ENCODE results near the gene ACTR8. TPM values are rescaled to one million over a fixed set of nuclear protein-coding genes. Genes with fewer than 3 reads are reported as not detected.
A peak's percentile ranks its signal among the peaks of the same experiment; 100 is the strongest.

ACTR8 gene
- polyA plus RNA-seq, 3 donors = 36.5 to 44.0 (median 41.9) TPM

DNA sequence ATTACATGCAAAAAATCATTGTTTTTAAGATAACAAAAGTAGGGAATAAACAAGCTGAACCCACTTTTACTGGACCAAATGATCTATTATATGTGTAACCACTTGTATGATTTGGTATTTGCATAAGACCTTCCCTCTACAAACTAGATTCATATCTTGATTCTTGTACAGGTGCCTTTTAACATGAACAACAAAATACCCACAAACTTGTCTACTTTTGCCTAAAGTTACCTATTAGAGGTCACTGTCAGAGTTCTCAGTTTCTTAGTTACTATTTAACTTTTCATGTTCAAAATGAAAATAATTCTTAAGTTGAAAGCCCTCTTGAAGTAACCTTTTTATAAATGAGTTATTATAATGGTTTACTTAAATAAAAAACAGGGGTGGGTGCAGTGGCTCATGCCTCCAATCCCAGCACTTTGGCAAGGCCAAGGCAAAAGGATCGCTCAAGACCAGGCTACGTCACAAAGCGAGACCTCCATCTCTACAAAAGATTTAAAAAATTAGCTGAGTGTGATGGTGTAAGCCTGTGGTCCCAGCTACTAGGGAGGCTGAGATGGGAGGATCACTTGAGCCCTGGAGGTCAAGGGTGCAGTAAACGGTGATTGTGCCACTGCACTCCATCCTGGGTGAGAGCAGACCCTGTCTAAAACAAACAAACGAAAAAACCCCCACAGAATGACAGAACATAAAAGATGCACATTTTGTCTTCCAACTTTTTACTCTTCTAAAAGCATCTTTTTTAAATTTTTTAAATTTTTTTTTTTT lies 16.0 kb downstream of the ACTR8 start:
- DNase-seq (ENCODE audit: low read depth in 3 of 3, low spot score in 2 of 3) = no peak

DNA sequence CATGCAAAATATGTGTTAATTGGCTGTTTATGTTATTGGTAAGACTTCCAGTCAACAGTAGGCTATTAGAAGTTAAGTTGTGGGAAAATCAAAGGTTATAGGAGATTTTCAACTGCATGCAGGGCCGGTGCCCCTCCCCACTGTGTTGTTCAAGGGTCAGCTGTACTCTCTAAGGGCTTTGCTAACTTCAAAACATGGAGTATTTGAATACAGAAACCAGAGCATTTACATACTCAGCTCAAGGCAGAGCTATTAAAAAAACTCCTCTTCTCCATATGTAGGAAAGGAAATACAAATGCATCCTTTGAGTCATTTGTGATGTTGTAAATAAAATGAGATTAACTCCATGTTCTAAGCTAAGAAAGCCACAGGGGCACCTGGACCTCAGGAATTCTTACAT lies 18.8 kb downstream of the ACTR8 start:
- no peak for DNase-seq (ENCODE audit: low read depth in 3 of 3, low spot score in 2 of 3)

DNA sequence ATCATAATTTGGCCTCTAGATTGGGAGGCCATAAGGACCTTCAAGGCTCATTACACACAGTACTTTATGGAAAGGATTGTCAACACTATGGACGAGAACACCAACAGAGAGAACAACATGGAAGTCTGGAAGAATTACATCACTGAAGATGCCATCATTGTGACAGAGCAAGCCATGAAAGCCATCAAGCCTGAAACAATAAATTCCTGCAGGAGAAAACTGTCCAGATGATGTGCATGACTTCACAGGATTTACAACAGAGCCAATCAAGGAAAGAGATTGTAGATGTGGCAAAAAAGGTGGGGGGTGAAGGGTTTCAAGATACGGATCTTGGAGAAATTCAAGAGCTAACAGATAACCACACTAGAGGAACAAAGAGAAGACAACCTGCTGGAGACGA lies 19.7 kb downstream of the ACTR8 start:
- DNase-seq (ENCODE audit: low read depth in 3 of 3, low spot score in 2 of 3) = no peak

DNA sequence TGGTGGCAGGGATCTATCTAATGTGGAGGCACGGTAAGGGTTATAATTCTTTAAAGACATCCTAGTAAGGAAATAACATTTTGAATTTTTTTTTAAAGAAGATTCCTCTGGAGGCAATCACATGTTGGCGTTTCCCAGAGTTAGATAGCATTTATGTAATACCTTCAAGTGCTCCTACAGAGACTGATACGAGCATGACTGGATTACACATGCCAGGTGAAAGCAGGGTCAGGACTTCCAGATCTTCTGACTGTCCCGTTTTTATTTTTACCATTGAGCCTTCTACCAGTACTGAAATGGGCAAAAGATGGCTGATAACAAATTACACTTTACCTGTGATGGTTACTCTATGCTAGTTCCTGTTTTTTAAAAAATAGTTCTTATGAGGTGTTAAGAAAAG lies 21.8 kb downstream of the ACTR8 start:
- DNase-seq (ENCODE audit: low read depth in 3 of 3, low spot score in 2 of 3) = no peak

DNA sequence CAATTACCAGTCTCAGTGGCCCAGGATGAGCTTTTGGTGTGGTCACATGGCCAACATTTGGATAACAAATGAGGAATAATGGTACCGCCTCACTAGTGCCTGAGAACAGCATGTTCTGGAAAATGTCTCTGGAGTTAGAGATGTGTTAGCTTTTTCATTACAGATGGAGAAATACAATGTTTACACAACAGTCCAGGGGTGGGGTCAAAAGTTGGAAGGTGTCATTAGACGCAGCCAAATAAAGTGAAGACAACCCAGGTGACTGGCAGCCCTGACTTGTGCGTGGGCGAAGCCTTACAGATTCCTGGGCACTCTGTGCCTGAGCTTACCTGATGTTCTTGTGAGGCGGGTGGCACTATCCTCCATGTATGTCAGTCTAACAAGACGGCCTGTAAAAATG lies 22.8 kb downstream of the ACTR8 start:
- no peak for DNase-seq (ENCODE audit: low read depth in 3 of 3, low spot score in 2 of 3)

DNA sequence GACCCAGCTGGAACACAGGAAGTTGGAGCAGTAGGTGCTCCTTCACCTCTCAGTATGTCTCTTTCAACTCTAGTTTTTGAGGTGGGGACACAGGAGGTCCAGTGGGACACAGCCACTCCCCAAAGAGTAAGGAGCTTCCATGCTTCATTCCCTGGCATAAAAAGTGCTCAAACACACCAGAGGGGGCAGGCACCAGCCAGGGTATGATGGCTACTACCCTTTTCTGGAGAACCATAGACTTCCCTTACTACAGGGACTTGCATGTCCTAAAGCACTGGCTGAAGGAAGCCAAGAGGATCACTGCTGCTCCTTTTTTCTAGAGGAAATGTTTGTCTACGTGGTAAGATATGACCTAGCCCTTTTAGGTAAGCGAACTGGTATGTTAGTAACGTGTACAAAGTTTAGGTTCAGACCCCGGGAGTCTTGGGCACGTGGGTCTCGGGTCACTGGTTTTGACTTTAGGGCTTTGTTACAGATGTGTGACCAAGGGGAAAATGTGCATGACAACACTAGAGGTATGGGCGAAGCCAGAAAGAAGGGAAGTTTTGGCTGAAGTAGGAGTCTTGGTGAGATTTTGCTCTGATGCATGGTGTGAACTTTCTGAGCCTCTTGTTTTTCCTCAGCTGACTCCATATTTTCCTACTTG lies 23.7 kb downstream of the ACTR8 start:
- DNase-seq (ENCODE audit: low read depth in 3 of 3, low spot score in 2 of 3) = no peak

DNA sequence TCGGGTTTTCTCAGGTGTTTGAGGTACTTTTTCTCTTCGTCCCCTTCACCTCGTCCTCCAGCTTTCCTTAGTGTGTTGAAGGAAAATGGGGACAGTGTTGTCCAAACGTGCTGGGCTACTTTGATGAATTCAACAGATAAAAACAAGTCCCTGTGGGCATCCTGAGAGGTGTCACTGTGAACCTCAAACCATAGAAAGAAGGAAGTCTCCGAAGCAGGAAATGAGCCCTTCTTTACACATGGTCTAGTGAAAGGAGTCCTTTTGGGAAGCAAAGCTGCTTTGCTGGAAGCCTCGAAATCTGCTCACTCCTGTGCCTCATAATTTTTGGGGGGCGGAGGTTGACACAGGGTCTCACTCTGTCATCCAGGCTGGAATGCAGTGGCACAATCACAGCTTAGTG lies 25.0 kb downstream of the ACTR8 start:
- DNase-seq (ENCODE audit: low read depth in 3 of 3, low spot score in 2 of 3) = no peak

DNA sequence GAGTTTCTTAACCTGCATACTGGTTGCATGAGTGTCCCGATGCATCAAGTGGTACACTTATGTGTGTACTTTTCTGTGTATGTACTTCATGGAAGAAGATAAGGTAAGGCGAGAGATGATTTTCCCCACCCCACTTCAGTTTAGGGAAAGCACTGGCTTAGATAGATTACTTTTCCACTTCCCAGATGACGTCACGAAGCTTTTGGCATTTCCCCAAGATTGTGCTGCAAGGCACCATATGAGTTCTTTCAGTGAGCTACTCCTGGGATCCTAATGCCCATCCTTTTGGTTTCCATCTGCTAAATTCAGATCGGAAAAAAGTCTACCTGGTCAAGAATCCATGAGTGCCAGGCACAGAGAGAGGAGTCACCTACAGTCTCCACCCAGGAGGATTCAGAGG lies 31.1 kb downstream of the ACTR8 start:
- DNase-seq (ENCODE audit: low read depth in 3 of 3, low spot score in 2 of 3) = peak in 1 of 3 donors; percentile 12

DNA sequence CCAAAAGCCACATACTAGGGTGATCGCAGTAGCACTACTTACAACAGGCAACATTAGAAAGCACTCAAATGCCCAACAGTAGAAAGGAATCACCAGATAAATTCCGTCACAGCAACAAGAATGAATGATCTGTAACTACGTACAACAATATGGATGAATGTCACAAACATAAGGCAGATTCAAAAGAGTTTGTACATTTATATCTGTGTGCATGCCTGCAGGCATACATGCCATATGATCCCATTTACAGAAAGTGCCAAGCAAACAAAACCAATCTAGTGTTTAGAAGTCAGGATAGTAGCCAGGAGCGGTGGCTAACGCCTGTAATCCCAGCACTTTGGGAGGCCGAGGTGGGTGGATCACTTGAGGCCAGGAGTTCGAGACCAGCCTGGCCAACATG lies 32.0 kb downstream of the ACTR8 start:
- DNase-seq (ENCODE audit: low read depth in 3 of 3, low spot score in 2 of 3) = no peak

DNA sequence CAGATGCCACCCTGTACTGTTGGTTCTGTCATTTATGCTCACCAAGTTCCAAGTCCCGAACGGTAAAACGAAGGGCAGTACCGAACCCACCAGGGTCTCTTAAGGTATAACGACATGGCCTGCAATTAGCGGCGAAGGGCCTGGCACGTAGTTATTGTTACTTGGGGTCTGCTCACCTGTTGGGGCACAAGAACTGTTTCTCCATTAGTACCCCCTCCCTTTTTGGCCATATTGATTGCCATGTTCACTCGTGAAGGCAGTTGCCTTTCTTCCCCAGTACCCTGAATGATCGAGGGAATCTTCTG lies 35.1 kb downstream of the ACTR8 start:
- DNase-seq (ENCODE audit: low read depth in 3 of 3, low spot score in 2 of 3) = no peak

DNA sequence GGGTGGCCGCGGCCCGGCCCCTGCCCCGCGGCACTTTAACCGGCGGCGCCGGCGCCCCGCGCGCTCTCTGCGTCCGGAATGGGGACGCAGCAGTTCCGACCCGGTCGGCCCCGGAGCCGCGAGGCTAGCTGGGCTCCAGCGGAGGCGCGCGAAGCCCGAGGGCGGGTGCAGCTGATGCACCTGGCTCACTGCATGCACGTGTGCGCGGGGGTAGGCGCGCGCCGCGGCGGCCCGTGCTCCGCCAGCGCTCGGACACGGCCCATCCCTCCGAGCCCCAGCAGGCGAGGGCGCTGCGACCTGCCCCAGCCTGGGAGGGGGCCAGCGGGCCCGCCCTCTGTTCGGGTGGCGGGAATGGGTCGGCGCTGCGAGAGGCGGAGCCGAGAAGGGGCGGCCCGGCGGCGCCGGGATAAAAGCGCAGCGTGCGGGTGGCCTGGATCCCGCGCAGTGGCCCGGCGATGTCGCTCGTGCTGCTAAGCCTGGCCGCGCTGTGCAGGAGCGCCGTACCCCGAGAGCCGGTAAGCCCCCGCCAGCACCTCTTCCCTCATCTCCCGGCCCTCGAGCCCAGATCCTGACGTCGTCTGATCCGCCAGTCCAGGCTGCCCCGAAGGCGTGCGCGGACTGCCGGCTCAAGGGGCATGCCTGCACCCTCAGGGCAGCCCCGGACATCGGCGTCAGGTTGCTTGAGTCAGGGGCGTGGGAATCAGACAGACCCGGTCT lies 35.7 kb downstream of the ACTR8 start, which contains the start of the genes CHDH and IL17RB:
CHDH (minus strand) TSS at position 286 of the 717 bp plus-strand sequence. CDS start 22,411 bp downstream, outside the sequence.
IL17RB (plus strand) TSS at position 435 of the 717 bp plus-strand sequence; CDS start at position 456, 21 bp downstream.
- DNase-seq (ENCODE audit: low read depth in 3 of 3, low spot score in 2 of 3) = peak in 1 of 3 donors; percentile 27

DNA sequence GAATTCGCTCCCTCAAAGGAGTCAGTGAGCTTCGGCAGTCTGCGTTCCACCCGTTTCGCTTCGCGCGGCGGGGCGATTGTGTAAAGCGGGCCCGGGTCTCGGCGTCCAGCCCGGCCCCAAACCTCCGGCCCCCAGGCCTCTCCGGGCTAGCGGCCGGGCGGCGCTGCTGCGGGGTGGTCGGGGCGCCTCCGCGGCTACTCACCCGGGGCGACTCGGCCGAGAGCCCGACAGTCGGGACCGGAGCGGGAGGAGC lies 36.1 kb downstream of the ACTR8 start:
- DNase-seq (ENCODE audit: low read depth in 3 of 3, low spot score in 2 of 3) = no peak

DNA sequence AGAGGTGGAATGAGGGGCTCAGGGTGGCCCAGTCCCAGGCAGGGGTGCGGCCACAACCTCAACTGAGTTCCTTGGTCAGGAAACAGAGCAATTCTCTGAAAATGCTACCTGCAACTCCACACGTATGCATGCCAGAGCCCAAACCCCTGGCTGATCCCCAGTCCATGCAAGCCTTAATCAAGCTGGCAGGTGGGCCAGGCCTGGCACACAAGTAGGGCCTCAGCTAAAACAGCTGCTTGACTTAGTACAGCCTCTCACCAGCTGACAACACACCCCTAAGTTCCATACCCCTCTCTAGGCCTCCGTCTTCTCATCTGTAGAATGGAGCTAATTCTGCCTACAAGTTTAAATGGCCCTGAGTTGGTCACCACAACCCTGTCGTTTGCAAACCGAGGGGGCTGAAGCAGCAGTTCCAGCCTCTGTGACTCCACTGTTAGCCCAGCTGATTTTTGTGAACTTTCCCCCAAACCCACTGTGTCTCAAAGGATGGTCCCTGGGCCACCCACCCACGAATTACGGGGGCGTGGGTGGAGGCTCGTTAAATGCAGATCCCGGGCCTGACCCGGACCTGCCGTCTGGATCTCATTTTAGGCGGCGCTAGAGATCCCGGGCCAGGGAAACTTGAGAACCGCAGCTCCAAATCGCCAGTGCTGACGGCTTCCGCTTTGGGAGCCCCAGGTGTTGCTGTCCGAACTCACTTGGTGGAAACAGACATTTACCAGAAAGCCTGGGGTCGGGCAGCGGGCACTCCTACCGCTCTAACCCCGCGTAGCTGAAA lies 36.7 kb downstream of the ACTR8 start:
- peak in 2 of 3 donors; percentile 56 to 57 for DNase-seq (ENCODE audit: low read depth in 3 of 3, low spot score in 2 of 3)

DNA sequence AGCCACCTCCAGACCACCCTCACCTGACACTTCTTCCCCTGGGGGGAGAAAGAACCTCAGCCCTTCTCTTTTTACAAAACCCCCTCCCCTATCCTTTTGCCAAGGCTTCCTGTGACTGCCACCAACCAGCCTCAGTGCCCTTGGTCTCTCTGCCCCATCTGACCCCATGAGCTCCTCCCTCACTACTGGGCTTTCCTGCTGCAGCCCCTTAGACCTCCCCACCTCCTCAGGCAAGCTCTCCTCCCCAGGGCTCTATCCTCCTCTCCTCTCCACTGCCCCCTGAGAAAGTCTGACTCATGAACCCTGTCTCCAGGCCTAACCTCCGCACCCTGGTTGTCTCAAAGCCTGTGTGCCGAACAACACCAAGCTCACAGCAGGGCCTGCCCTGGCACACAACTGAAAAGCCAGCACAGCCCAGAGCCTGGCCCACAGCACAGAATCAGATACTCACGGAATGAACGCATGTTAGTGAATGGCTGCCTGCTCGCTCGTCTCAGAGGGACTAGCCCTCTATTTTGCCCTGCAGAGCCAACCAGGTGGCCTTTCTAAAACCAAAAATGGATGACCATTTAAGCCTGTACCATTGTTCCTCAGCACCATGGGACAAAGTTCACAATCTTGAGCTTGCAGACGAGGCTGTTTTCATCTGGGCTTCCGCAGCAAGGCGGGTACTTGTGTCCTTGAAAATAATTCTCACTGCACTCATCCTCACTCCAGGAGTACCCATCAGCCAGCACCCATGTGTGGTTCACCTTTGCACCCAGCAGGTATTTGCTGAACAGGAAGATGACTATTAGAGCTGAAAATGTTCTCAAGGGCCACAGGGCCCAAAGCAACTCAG lies 37.5 kb downstream of the ACTR8 start:
- DNase-seq (ENCODE audit: low read depth in 3 of 3, low spot score in 2 of 3) = no peak

DNA sequence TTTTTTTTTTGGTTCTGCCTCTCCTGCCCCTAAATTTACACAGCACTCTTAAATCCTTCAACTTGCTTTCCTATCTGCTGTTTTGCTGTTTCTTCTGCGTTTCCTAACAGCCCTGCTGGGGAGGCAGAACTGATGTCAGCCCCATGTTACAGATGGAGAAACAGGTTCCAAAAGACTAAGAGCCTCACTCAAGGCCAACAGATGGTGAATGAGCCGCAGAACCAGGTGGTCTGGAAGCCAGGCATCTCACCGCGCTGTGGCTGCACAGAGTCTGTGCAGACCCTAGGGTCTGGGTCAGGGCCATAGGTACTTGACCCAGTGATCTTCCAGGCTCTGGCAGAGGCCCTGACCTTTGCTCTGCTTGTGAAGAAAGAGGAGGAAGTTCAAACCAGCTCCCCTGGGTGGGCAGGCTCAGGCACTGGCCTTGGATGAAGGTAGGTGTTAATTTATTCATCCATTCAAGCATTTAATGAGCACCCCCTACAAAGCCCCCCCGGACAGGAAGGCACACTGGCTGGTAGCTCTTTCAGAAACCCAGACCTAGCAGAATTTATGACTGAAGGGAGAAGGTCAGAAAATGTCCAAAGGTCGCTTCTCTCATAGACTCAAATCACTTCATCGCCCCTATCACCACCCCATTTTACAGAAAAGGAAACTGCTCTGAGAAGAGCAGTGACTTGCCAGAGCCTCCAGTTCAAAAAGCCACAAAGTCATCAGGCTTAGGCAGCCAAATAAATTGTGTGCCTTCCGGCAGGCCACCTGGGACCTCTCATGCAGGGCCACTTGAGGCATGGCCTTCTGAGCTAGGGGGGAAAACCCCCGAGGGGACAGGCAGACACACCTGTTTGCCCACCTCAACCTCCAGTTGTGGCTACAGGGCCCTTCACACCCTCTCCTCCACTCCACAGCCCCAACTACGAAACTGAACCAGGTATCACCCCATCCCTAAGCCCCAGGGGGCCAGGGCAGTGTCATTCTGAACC lies 38.5 kb downstream of the ACTR8 start:
- no peak for DNase-seq (ENCODE audit: low read depth in 3 of 3, low spot score in 2 of 3)

DNA sequence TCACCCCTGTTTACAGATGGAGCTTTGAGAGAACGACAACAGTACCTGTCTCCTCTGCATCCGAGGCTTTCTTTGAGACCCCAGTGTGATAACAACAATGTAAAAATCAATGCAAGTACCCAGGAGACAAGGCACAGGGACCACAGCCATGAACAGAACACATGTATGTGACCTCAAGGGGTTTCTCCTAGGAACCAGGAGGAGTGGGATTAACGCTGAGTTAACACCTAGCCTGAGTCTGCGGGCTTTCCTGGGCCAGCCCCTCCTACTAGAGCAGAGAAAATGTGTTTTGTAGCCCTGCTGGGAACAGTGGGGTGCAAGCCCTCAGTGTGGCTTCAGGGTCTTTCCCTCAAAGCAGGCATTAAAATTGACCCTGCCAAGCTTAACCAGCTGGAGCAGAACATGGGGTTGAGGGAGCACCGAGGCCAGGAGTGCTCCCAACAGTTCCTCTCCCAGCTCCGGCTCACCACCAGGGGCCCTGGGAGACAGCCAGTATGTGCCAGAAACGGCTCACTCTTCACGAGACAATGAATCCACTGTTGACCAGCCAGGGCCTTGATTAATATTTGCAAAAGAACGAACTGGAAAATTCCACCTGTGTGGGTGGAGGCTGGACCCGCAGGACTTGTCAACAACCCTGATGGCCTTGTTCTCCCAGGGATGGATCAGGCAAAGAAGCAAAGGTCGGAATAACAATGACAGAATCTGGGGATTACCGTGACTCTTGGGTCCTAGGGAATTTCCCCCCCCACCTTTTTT lies 39.3 kb downstream of the ACTR8 start:
- peak in 1 of 3 donors; percentile 18 for DNase-seq (ENCODE audit: low read depth in 3 of 3, low spot score in 2 of 3)

DNA sequence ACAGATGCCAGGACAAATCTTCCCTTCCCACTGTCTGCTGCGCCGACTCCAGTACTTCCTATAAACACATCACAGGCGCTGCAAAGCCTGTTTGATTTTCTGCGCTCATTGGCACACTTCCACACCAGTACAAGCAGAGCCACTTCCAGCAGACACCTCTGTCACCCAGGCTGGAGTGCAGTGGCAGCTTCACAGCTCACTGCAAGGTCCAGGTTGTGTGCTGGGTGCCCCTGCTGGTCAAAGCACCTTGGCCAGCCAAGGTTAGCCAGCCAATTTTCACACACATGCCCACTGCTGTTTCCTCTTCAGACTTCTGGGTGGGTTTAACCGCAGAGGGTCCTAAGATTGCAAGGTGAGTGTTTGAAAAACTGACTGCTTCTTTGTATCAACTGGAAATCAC lies 40.7 kb downstream of the ACTR8 start:
- DNase-seq (ENCODE audit: low read depth in 3 of 3, low spot score in 2 of 3) = no peak

DNA sequence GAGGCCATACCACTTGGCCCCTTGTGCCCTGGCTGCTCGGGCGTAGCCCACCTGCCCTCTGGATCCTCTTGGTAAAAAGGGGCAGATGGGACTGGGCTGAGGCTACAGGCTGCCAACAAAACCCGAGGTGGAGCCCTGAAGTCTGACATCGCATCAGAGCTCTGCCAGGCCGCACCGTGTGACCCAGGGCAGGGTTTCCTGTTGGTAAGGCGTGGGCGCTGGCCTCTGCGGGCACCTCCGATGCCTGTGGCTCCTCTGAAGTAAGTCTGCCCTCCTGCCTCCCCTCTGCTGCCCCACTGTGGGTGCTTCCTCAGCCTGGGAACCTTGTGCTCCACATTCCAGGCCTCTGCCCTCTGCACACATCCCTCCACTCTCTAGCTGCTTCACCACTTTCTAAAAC lies 44.6 kb downstream of the ACTR8 start:
- DNase-seq (ENCODE audit: low read depth in 3 of 3, low spot score in 2 of 3) = no peak
